Stimulated activated CD8-positive, alpha-beta memory T cell treated with anti-CD3 and anti-CD28 coated beads, Interleukin-7, amount 100 ng/mL, for 24 hours (primary cell): ENCODE results near the gene DGAT2.
"Not testable (repeated sequence)": the region's sequence is repeated elsewhere in the genome, so short reads cannot be mapped to it uniquely, and the experiment has no call there.

Experiments used
- DNase-seq: peaks from one replicate; pipeline ENCODE4 v3.0.0-alpha.2; 2020; ENCODE audit warnings: low read depth

The DGAT2 gene

DNA sequence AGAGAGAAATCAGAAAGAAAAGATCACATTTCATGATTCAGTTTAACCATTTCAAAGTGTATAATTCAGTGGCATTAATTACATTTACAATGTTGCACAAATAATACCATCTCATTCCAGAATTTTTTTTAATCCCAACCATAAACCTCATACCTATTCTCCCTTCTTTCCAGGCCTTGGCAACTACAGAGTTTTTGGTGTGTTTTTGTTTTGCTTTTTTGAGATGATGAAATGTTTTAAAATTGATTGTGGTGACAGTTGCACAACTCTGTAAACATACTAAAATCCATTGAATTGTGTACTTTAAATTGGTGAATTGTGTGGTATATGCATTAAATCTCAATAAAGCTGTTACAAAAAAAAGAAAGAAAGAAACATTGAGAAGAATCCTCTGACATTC, 13.6 kb upstream of the DGAT2 start:
- not testable (repeated sequence) for DNase-seq

DNA sequence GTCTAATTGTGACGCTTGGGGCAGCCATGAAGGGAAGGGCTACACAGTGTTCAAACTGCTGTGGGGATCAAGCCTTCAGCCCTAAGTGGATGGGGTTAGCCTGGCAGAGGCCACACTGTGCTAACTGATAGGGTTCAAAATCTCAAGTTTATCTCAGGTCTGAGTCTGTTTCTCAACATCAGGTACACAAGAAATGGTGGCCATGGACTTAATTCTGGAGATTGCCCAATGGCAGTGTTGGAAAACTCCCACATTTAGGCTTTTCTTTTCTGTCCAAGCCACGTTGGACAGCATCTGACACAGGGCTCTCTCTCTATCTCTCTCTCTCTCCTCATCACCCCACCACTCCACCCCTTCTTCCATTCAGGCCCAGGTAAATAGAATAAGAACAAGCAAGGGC, 10.9 kb upstream of the DGAT2 start:
- no peak for DNase-seq

DNA sequence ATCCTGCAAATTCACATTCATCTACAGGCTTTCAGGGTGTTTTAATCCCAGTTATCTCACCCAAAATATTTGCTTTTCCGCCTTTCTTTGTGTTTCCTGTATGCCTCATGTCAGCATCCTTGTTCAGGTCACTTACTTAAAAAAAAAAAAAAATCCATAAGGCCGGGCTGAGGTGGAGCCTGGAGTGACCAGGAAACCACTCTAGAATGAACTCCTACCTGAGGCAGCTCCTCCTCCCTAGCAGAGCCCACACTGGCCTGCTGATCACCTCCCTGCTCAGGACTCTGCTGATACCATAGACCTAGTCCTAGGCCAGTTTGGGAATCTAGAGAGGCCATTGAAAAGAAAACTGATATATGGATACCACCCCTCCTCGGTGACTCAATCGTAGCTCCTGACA, 8.7 kb upstream of the DGAT2 start:
- DNase-seq = no peak

DNA sequence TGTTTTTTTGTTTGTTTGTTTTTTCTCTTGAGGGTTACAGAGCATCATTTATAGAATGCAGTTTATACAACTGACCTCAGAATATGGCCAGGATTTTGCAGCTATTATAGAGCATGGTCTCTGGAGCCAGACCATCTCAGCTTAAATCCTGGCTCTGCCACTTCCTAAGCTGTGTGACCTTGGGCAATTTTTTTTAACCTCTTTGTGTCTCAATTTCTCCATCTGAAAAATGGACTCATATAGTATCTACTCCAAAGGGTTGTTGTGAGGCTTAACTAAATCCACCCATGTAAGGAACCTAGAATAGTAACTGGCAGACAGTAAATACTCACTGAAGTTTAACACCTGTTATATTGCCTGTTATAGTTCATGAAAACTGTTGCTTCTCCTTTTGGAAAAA, 8.3 kb upstream of the DGAT2 start:
- no peak for DNase-seq

DNA sequence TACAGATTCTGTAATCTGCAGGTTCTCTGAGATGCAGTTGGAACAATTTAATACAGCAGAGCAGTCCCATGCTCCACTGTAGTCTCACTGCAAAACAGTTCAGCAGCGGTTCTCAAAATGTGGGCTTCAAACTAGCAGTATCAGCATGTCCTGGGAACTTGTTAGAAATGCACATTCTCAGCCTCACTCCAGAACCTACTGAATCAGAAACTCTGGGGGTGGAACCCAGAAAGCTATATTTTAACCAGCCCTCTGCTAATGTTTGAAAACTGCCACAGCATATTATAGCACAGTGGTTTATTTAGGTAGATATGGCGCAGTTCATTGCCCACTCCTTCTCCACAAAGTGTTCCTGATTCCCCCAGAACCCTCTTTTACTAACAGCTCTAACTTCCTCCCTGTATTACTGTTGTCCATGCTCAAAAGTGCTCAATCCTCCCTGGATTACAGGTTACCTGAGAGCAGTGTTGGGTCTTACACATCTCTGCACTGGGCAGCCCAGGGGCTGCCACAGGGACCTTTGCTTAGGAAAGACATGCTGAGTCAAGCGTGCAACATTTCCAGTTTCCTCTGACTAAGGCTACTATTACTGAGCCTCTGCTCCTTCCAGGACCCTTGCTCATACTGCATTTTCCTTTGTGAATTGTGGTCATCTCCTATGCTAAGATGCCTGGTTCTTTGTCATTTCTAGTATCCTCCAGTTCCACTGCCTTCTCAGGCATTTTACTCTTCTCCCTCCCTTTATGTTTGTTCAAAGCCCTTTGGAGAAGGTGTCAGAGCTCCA, 7.7 kb upstream of the DGAT2 start:
- no peak for DNase-seq

DNA sequence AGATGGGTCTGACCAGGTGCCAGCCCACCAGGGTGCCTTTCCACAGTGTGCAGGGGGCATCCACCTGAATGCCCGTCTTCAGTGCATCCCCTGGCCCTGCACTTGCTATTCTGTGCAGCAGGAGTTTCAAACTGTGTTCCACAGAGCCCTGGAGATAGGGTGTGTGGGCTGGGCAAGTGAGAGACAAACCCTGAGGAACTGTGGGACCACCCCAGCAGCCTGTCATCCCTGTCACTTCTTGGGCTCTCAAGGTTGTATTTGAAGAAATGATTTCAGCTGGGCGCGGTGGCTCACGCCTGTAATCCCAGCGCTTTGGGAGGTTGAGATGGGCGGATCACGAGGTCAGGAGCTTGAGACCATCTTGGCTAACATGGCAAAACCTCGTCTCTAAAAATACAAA, 6.4 kb upstream of the DGAT2 start:
- DNase-seq = no peak

DNA sequence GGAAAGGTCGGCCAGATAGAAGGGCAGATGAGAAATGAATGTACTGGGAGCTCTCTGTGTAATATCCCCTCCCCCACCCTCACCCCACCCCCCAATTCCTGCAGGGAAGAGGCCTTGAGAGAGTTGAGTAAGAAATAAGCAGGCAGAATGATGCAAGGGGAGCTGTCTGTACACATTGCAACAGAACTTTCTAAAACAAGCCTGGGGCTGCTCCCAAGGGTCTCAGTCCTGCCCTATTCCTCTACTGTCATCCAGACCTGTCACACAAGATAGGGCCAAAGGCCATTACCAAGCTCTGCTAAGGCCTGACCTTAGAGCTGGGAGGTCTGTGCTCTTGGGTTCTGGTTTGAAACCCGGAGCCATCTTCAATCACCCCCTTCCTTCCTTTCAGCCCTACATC, 5.7 kb upstream of the DGAT2 start:
- DNase-seq = no peak

DNA sequence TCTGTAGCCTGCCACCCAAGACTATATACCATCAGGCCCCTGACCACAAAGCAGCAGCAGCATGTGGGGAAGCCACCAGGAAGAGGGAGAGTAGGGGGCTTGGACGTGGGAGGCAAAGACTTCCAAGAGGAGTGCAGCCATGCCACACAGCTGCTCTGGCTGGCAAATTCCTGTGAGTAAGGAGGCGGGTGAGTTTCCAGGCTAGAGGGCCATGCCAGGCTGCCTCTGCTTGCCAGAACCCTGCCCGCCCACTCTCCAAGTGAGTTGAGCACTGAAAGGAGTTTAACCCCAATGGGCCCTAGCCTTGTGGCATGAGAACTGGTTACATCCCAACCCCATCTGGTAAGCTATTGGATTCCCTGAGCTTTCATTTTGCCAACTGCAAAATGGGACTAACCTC, 4.7 kb upstream of the DGAT2 start:
- DNase-seq = no peak

DNA sequence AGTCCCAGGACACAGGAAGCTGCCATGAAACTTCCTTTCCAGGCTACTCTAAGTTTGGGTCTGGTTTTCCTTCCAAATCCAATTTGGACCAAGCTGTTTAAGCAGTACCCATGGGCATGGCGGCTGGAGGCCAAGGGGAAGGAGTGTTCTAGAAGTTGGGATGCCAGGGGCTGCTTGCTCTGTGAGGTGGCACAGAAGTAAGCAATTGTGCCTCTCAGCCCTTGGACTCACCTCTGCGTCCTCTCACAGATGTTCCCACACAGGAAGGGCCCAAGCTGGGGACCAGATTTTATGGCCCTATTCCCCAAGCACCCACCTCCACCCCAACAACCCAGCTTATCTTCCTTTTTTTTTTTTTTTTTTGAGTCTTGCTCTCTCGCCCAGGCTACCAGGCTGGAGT, 3.5 kb upstream of the DGAT2 start:
- DNase-seq = no peak

DNA sequence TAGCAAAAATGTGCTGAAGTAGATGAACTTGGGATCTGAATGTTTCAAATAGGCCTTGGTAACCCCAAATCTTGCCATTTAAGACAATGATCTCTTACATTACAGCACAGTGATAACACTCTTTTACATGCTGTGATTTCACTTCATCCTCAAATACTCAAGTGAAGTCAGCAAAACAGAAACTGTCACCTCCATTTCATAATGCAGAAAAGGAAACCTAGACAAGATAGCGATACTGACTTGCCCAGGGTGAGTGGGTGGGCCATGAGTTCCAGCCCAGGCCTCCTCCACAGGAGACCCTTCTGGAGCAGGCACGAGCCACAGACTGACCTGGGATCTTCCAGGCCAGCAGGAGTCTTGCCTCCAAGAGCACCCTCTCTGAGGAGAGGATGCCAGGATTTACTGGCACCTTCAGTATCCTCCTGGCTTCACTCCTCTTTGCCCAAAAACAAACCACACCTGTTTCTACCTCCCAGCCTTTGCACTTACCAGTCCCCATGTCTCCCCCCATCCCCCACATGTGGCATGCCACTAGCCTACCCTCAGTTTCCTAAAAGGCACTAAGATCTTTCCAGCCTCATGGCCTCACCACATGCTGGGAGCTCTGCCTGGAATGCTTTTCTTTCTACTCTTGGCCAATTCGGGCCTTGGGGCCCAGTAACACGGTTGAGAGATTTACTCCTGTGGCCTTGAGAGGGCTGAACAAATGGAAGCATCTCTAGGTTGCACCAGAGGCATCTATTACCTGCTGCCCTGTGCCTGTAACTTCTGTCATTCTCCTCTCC, 1.9 kb upstream of the DGAT2 start:
- no peak for DNase-seq

DNA sequence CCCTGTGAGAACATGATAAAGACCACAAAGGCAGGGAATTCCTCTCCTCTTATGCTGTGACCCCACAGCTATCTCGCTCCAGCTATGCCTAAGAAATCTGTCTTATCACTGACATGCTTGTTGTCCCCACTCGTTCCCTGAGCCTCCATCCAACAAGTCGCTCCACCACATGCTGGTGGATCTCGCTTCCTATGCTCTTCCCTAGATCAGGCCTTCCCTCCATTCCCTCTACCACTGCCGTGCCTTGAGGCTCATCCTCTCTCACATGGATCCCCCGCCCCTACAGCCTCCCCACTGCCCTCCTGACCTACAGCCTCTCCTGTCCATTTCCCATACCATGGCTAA, 1.4 kb upstream of the DGAT2 start:
- DNase-seq = no peak

DNA sequence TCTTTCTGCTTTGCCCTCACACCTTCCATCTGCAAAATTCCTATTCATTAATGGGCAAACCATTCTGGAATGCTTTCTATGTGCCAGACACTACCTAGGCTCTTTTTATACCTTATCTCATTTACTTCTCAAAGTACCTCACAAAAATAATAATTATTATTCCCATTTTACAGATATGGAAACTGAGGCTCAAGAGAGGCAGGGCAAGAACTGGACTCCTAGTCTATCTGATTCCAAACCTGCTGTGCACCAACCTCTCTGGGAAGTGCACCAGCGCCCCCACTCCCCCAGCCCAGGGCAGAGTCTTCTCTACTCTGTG, 826 bp upstream of the DGAT2 start:
- no peak for DNase-seq

DNA sequence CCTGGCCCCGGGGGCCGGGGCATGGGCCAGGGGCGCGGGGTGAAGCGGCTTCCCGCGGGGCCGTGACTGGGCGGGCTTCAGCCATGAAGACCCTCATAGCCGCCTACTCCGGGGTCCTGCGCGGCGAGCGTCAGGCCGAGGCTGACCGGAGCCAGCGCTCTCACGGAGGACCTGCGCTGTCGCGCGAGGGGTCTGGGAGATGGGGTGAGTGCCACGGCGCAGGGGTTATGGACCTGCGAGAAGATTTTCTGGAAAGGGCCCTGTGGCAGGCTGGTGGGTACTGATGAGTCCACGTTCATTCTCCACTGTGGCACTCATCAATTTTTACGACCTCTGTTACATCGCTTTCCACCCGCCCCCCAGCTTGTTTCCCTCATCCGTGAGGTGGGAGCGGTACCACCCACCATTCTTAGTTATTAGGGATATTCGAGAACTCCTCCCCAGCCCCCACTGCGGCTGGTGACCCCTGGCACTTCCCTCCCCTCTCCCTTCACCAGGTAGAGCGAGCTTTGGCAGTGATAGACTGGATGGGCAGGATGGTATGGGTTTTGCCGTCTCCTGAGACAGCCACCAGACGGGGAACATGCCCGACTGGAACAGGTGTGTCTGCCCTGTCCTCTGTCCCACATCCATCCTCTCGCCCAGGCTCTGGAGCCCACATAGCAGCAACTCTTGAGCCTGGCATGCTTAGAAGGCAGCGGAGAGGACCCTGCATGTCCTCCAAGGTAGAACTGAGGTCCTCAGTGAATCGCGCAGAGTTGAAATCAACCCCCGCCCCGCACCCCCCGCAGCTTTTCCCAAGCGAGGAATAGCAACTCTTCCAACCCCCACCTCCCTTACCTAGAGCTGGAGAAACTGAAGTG, 562 bp downstream of the DGAT2 start:
- DNase-seq = no peak

DNA sequence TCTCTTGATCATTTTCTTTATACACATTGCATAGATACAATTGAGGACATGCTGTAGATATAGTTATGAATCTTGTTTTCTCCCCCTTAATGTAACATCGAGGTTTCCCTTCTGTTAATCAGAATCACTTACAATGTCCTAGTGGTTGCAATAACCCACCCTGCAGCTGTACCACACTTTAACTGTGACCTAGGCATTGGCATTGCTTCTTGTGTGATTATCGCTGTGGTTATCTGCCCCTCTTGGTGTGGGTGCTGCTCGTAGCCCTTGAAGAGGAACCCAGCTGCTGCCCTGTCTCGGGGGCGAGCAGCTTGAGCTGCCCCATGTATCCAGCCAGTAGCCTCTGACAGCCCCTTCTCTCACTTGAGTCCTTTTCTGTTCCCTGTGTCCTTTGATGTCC, 1.5 kb downstream of the DGAT2 start:
- DNase-seq = no peak

DNA sequence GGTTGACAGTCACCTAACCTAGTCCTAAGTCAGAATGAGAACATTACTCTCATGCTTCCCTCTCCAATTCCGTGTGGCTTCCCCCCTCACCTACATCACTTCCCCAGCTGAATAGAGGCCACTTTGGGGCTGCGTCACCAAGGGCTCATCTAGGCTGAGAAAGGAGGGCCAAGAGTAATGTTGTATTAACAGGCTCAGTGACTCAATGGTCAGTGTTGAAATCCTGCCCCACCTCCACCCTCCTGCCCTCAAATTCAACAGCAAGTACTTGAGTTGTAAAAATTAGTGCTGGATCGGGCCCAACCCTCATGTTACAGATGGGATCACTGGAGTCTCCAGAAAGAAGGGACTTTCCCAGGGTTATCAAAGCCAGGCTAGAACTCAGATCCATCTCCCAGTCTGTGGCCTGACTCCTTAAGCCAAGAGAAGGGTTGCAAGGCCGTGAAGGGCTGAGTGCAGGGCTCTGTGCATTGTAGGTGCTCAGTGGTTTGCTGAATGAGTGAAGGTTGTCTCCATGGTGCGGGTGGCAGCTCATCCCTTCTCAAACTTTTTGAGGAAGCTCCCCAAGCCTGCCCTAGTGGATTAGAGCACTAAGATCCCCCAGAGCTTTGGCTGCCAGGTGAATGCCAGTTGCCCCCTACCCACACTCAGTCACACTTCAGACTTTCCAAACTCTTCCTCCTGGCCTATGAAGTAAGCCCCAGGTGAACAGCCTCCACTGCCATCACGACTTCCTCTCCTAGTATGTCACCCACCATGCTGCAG, 3.2 kb downstream of the DGAT2 start:
- DNase-seq = no peak

DNA sequence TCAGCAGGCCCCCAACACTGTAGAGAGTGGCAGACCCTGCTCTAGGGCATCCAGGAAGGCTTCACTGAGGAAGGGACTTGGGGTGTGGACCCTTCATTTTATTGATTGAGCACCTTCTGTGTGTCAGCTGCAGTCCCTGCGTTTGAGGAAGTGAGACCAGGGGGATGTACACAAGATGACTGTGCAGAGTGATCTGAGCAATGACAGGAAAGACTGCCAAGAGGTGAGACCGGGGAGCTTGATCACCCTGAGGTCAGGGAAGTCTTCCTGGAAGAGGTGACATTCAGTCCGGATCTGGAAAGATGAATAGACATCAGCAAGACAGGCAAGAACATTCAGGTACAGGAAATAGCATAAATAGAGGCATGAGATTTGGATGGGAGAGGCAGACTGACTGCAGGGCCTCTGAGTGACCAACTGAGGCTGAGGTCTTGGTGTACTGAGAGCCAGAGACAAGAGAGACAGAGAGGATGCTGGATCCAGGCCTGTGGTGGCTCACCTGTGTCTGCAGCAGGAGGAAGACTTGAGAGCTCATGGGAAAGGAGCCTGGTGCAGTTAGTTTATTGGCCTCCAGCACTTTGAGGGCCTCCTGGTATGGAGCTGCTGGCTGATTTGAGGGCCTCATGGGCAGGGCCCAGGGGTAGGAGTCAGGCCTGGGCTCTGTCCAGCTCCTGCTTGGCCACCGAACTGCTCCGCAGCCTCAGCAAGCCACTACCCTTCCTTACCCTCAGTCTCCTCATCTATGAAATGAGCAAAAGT, 5.2 kb downstream of the DGAT2 start:
- no peak for DNase-seq

DNA sequence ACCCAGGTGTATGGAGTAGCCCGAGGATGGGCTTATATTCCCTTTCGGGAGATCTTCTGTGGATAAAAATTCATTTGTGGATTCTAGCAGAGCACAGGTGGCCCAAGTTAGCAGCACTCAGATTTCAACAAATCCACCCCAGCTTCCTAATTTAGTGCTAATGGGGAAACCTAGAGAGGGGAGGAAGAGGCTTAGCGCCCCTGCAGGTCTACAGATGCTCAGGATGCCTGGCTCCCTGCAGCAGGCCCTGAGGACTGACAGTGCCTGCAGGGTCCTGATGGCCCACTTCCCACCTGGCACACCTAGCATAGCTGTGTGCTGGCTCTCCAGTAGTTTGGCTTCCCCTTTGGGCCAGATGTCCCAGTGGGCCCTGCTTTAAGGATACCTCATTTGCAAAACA, 6.5 kb downstream of the DGAT2 start:
- DNase-seq = no peak

DNA sequence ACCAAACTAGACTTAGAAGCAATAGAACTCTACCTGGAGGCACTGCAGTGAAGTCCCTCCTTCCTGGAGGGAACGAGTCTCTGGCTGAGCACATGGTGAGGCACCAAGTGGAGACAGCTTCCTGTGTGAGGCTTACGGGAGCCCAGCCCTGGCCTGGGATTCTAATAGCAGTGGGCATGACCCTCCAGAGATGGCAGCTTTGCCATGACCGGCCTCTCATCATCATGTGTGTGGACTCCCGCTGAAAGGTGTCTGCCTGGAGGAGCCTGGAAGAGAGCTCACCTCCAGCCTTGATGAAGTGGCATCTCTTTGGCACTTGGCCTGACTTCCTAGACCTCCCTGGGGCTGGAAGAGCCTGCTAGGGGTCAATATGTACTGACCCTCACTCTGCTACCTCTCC, 8.0 kb downstream of the DGAT2 start:
- DNase-seq = no peak

DNA sequence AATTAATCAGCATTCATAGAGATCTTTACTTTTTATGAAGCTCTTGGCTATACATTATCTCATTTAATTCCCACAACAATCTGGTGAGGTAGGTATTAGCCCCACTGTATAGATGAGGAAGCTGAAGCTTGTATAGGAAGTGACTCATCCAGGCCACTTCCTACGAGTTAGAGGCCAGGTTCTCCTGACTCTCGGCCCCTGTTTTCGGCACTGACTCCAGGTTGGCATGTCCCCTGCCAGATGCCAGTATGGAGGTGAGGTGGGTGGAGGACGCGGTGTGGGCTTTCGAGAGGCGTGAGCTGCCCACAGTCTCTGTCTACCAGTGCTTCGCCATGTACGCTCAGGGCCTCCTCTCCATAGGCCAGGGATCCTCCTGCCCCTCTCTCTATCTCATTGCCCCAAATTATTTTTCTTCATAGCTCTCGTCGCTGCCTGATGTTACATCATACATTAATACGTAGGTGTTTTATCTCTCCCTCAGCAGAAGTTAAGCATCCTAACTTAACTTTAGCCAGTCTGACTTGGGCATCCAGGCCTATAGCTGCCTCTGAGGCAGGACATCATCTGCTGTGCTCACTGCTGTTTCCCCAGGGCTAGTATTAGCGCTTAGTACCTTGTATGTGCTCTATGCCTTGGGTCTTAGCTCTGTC, 9.0 kb downstream of the DGAT2 start:
- no peak for DNase-seq

DNA sequence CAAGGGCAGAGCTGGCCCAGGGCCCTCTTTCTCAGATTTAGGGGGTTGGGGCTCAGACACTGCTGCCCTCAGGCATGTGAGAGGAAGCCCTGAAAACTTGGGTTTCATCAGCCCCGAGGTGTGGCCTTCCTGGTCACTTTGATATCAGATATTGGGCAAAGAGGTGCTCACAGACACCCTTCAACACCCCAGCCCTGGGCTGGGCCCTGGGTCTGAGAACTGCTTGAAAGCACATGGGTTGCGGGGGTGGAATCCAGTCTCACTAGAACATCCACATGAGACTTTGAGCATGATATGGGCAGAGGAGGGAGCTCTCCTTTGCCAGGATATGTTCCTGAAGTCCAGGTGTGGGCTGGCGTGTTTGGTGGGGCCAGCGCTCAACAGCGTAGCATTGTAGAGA, 10.4 kb downstream of the DGAT2 start:
- DNase-seq = no peak

DNA sequence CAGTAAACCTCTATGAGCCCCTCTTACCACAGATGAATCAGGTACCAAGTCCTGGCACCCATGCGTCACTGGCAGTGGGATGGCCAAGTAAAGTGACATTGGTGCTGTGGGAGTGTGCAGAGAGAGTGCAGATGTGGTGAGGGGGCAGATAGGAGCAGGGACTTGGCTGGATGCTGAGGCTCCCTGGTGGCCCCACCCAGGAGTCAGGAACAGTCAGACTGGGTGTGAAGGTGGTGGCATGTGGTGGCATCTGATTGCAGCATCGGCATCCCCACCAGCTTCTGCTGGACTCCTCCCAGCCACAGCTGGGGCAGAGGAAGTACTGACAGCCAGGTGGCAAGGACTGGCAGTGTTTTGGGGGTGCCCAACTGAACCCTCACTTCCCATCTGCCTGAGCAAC, 11.4 kb downstream of the DGAT2 start:
- DNase-seq = no peak
